ENCODE data around the gene CPNE2.
"Not testable (repeated sequence)": the region's sequence is repeated elsewhere in the genome, so short reads cannot be mapped to it uniquely, and the experiment has no call there.

The CPNE2 gene

DNA sequence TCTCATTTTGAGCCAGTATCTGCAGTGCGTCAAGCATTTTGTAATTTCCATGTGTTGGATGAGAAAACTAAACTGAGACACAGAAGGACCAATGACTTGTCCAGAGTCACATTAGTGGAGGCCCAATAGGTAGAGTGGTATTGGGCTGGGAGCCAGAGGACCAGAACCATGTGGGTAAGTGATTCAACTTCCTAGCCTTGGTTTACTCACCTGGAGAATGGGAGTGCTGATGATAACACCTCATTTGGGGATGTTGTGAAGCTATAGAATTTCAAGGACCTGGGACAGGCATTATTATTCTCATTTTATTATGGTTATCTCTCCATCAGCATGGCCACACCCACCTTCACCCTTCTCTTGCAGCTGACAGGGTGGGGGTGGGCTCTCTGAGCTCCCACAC lies 8.1 kb downstream of the CPNE2 start:
- DNase-seq: no peak

DNA sequence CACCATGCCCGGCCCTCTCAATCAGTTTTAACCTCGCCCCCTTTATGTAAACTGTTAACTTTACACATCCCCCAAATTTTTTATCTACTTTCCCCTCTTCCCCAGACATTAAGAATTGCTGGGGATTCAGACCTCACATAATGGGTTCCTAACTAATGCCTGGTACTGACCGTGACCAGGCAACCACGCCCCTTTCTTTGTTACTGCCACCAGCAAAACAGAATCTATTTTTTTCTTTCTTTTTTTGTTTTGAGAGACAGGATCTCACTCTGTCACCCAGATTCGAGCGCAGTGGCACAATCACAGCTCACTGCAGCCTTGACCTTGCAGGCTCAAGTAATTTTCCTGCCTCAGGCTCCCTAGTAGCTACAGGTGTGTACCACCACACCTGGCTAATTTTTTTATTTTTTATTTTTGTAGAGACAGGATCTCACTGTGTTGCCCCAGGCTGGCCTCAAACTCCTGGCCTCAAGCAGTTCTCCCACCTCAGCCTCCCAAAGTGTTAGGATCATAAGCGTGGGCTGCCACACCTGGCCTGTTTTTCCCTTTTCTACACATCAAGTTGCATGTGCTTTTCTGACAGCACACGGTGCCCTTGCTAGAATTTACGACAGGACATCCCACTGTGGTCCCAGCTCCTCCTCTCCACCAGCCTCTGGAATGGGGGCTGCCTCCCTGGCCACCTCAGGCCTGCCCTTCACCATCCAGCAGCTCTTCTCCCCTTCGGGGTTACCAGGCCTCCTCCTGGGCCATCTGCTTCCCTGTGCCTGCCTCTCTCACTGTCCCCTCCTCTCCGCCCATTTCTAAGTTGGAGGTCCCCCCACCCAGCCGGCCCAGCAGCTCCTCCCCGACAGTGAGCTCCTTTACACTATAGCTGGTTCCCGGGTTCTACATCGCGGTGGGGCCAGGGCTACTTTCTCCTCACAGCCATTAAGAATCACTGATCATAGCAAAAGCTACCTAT lies 10.8 kb downstream of the CPNE2 start:
- peak in 1 of 3 experiments; percentile 2 for DNase-seq

DNA sequence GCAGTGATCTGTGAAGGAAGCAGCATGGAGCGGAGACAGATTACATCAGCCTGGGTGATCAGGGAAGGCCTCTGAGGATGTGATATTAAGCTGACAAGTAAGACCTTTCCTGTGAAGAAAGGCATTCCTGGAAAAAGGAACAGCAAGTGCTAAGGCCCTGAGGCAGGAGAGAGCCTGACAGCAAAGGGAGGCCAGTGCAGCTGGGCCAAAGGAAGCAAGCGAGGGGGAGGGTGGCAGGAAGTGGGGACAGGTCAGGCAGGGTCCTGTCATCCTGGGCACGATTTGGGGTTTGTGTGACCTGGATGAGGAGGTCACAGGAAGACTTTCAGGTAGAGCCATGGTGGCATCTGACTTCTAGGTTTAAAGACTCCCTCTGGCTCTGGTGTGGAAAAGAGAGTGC lies 12.3 kb downstream of the CPNE2 start:
- peak in 1 of 3 experiments; percentile 3 for DNase-seq

GRCh38 chr16:57105184-57105583 lies 12.8 kb downstream of the CPNE2 start:
- DNase-seq: no peak

GRCh38 chr16:57106767-57107166 lies 14.4 kb downstream of the CPNE2 start:
- DNase-seq: peak in 1 of 3 experiments; percentile 11

DNA sequence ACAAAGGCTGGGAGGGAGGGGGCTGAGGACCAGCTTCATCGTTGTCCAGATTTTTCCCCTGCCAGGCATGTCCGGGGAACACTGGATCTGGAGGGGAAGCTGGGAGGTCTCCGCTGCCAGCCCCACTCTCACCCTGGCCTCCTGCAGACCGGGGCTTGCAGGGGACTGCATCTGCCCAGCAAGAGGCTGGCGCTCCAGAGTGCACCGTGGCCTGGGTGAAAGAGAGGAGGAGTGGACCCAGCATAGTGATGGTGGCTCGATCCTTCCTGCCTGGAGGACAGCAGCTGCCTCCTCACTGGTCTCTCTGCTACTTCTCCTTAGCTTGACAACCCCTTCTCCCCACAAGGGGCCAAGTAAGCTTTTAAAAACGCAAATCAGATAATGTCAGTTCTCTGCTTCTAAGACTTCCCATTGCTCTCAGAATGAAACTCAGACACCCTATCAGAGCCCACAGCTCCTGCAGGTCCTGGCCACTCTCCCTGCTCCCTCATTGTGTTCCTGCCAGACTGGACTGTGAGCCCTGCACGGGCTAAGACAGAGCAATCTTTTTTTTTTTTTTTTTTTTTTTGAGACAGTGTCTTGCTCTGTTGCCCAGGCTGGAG lies 15.0 kb downstream of the CPNE2 start:
- peak in 1 of 3 experiments; percentile 11 for DNase-seq

GRCh38 chr16:57108432-57108831 lies 16.0 kb downstream of the CPNE2 start:
- DNase-seq: no peak

- not testable (repeated sequence) for DNase-seq
Measured at GRCh38 chr16:57109259-57110105, 17.1 kb downstream of the CPNE2 start.

- no peak for DNase-seq
Measured at GRCh38 chr16:57110937-57111336, 18.6 kb downstream of the CPNE2 start.

- no peak for DNase-seq
Measured at GRCh38 chr16:57111420-57111819, 19.0 kb downstream of the CPNE2 start.

DNA sequence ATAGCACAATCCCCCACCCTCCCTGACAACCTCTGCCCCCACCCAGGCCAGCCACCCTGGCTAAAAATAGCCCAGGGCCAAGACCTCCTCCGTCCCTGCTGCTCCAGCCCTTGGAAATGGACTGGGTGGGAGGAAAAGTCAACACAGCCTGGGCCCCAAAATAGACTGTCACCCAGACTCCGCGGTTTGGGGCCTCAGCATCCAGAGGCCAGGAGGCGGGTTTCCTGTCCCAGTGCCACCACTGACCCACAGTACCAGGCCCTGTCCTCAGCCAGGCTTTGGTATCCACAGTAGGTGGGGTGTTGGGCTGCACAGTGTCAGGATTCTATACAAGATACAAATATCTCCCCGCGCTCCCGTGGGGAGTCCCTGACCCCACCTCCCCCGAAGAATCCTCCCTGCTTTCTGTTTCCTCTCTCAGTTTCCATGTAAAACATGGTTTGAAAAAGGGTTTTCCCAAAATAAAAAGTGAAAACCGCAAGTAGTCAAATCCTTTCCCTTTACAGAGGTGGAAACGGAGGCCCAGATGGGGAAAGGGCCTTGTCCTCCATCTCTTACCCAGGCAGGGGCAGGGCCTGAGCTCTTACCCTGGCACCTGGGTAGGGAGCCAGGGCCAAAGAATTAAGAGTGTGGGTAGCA lies 20.1 kb downstream of the CPNE2 start:
- DNase-seq: no peak

DNA sequence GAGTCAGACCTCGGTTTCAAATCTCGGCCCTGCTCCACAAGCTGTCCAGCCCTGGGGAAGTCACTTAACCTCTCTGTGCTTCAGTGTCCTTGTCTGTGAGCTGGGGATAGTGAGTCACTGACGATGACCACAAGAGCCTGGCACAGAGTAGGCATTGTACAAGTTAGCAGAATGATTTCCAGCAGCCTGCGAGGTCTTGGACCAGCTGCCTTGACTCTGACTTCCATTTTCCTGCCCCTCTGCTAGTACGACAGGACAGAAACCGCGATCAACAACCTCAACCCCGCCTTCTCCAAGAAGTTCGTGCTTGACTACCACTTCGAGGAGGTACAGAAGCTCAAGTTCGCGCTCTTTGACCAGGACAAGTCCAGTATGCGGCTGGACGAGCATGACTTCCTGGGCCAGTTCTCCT lies 20.7 kb downstream of the CPNE2 start:
- no peak for DNase-seq

DNA sequence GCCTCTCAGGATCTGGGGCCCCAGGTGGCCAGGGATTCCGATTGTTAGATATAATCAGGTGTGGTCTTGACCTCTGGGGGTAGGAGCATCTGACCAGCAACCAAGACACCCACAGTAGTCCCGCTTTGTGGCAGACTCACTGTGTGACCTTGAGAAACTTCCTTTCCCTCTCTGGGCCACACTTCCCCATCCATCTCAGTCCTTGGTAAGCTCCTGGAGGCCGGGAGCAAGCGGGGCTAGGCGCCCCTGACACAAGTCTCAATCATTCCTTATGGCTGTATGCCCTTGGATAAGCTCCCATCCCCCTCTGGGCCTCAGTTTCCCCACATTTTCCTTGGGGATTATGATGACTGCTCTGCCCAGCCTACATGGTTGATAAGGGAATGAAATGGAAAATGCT lies 21.3 kb downstream of the CPNE2 start:
- no peak for DNase-seq

GRCh38 chr16:57115168-57115513 lies 22.8 kb downstream of the CPNE2 start:
- no peak for DNase-seq

DNA sequence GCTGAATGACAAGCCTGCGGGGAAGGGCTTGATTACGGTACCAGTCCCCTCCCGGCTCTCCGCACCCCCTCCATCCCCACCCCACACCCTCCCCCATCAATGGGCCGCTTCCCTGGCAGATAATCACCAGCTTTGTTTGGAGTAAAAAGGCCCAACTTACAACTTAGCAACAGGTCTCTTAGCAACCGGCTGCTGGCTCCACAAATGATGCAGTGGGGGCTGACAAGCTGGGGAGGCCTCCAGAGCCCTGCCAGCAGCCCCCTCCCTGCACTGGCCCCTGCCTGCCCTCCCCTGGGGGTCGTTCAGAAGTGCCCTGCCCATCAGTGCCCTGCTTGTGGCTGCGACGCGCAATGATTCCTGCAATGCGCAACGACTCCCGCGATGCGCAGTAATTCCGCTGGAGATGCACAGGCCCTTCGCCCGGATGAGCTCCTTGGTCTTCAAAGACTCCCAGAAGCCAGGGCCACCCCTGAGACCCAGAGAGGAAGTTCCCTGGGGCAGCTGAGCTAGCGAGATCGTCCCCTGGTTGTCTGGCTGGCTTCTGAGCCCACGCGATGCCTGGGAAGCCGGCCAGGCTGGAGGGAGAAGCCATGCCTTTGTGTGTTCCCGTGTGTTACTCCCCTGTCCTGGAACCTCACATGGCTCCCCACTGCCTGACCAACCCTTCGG lies 23.3 kb downstream of the CPNE2 start:
- peak; percentile 9 to 96 (median 86) for DNase-seq

DNA sequence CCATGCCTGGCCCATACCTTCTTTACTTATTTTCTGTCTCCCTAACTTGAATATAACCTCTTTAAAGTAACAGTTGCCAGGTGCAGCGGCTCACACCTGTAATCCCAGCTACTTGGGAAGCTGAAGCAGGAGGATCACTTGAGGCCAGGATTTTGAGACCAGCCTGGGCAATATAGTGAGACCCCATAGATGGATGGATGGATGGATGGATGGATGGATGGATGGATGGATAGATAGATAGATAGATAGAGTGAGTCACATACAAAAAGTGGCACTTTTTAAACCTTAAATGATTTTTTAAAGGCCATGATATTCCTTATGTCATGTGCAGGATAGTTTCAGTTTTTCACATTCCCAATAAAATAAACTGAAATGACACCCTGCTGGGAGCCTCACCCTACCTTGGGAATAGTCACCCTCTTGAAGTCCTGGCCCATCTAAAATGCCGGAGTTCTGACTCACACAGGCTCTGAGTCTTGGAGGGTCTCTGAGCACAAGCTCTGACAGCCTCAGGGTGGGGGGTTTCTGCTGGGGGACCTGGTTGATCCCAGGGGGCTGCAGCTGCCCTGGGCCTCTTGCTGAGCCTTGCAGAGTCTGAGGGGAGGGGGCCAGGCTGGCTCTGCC lies 26.2 kb downstream of the CPNE2 start:
- DNase-seq: no peak

DNA sequence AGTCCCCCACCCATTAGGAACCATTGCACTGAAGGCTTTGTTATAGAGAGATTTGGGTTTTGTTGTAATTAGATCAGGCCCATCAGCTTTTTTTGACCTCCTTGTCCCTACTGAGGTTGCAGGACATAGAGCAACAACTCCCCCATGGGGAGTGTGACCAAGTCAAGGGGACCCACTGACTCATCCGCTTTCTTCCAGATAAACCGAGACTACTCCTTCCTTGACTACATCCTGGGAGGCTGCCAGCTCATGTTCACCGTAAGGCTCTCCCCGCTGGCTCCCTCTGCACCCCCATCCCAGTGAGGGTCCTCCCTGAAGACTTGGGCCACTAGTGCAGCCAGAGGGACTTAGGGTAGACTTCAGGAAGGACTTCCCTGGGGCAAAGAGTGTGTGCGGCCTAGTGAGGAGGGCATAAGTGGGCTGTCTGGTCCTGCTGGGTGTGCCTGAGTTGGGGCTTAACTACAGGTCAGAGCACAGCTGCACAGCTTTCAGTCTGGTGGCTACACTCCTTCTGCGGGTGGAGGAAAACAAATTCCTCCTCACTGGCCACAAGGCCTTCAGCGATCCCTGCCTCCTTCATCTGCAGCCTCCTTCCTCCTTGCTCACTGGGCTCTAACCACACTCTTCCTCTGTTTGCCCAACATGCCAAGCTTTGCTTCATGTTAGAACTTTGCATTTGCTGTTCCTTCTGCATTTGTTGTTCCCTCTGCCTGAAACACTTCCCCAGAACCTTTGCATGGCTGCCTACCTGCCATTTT lies 31.0 kb downstream of the CPNE2 start:
- no peak for DNase-seq

- DNase-seq: peak in 1 of 3 experiments; percentile 2
Measured at GRCh38 chr16:57123974-57124674, 31.7 kb downstream of the CPNE2 start.

DNA sequence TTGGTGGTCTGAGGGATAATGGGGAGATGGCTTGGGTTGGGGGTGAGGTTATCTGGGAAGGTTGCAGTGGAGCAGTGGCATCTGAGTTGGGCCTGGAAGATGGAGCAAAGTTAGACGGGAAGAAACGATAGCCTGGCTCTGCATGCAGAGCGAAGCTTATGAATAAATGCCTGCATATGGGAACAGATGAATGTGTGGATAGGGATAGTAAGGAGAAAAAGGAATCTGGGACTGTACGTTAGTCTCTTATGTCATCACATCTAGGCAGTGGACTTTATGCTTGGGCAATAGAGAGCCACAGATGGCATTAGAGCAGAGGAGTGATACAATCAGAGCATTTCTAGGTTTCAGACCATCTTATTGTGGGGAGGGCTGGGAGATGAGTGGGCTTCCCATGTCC lies 33.0 kb downstream of the CPNE2 start:
- DNase-seq: no peak

- DNase-seq: no peak
Measured at GRCh38 chr16:57125969-57126368, 33.6 kb downstream of the CPNE2 start.

Measured in NCI-H1417 (cell line).